Pancreas (tissue), 10 donors: ENCODE measurements around the gene ATP9A. TPM values are rescaled to one million over a fixed set of nuclear protein-coding genes. Genes with fewer than 3 reads are reported as not detected.
"Not testable (repeated sequence)": the region's sequence is repeated elsewhere in the genome, so short reads cannot be mapped to it uniquely, and the experiment has no call there.

Experiments used
- ATAC-seq, 4 donors: fragments of 200-7000 bp; cut with Tn5 transposase; one replicate each; pipeline versions ENCODE4 v1.8.0 to v1.9.1; 2020; ENCODE audit warnings: mild to moderate bottlenecking in 4 of 4, moderate library complexity in 4 of 4
- DNase-seq, 6 donors: peaks; one replicate each; pipeline ENCODE4 v3.0.0-alpha.2; 2020
- FAIRE-seq: peaks from 2 replicates; lab custom pipeline; 2012; peaks lifted over from hg19 to GRCh38; lab: Jason Lieb, UNC
- H3K27ac ChIP-seq, 4 donors: fragments of 200-600 bp; sonication (generic); 1 replicate in 3 of 4; 2 replicates in 1 of 4; pipeline versions ENCODE4 v1.5.0 to v1.8.0; 2020
- H3K27me3 ChIP-seq, 4 donors: fragments of 200-600 bp; one replicate each; pipeline ENCODE4 v1.8.0; 2021
- H3K36me3 ChIP-seq, 3 donors: fragments of 200-600 bp; sonication (generic) in 1 of 3; one replicate each; pipeline versions ENCODE4 v1.5.0 to v1.8.0; 2020 to 2021
- H3K4me1 ChIP-seq, 3 donors: fragments of 200-600 bp; one replicate each; pipeline ENCODE4 v1.8.0; 2021
- H3K4me3 ChIP-seq, 4 donors: fragments of 200-600 bp; sonication (generic) in 2 of 4; one replicate each; pipeline versions ENCODE4 v1.5.0 to v1.8.0; 2020 to 2021
- H3K9me3 ChIP-seq, 4 donors: fragments of 200-600 bp; one replicate each; pipeline ENCODE4 v1.8.0; 2021
- whole genome bisulfite sequencing, 2 donors: extraction: QIAGEN DNeasy Blood & Tissue Kit; methylation state at CpG; one replicate each; pipeline ENCODE4 v1.1.7; 2013; 5-methylcytosine and 5-hydroxymethylcytosine counted together
- intact Hi-C, 3 donors: fragments of 100-400 bp; cut with DNase I; formaldehyde crosslinking; loops; one replicate each; pipeline versions ENCODE4 v1.11.1 to v1.14.2; 2022
- polyA plus RNA-seq, 2 donors: library from polyadenylated mRNA; stranded (reverse); fragments of 200-250 nt; gene quantifications; one replicate each; pipeline ENCODE4 v1.2.3, GENCODE V29; 2013
- total RNA-seq, 6 donors: library from RNA; stranded (reverse); fragmentation: NEBNext Ultra II Directional in 4 of 6; extraction: Animal tissue kit (Norgen Biotek cat#: 25700) in 4 of 6; gene quantifications; one replicate each; pipeline versions ENCODE4 v1.2.1 to v1.2.4, GENCODE V29; 2021 to 2023
- TF ChIP-seq, protein P1 (sequence below), 4 donors: fragments of 200-600 bp; sonication (generic) in 3 of 4; IDR thresholded peaks; one replicate each; pipeline versions ENCODE4 v1.5.0 to v1.8.0; 2021; ENCODE audit warnings: antibody characterized with exemption in 4 of 4
- donor health status: healthy with polysubstance abuse.
- donor health status: DM: no; HTN: no; CAD: no; lungs with moderate emphysema.
- donor health status: DM: no; HTN: no; CAD: no.
- donor health status: control.
- donor health status: control.
- donor health status: Bipolar disorder and iron deficiency.
- donor health status: DM: yes; HTN: yes; CAD: no.
- donor health status: DM: no; HTN: no; CAD: no.
- donor health status: DM: no; HTN: no; CAD: no.
- donor health status: DM: yes; HTN: yes; CAD: no.

ATP9A gene
- total and polyA plus RNA-seq, 8 donors: 5.8 to 41.0 (median 20.0) TPM

GRCh38 chr20:51571460-51571794, 196.8 kb downstream of the ATP9A start:
- ATAC-seq (no peak), DNase-seq (no peak), FAIRE-seq (no peak)
- TF ChIP-seq, protein P1, sequence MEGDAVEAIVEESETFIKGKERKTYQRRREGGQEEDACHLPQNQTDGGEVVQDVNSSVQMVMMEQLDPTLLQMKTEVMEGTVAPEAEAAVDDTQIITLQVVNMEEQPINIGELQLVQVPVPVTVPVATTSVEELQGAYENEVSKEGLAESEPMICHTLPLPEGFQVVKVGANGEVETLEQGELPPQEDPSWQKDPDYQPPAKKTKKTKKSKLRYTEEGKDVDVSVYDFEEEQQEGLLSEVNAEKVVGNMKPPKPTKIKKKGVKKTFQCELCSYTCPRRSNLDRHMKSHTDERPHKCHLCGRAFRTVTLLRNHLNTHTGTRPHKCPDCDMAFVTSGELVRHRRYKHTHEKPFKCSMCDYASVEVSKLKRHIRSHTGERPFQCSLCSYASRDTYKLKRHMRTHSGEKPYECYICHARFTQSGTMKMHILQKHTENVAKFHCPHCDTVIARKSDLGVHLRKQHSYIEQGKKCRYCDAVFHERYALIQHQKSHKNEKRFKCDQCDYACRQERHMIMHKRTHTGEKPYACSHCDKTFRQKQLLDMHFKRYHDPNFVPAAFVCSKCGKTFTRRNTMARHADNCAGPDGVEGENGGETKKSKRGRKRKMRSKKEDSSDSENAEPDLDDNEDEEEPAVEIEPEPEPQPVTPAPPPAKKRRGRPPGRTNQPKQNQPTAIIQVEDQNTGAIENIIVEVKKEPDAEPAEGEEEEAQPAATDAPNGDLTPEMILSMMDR (IDR thresholded peaks at IDR 0.05): no peak
- Histone ChIP-seq H3K4me1 (no peaks in the 10 kb centered on the region), H3K36me3 (no peaks in the 10 kb centered on the region), H3K27me3 (peaks cover 0 to 6% (median 2%) of the 10 kb centered on the region in 4 donors), H3K4me3 (no peak overlapping the region), H3K27ac (no peak overlapping the region), H3K9me3 (no peaks in the 10 kb centered on the region)
- intact Hi-C loops: no loop called here
- WGBS, 2 donors: 84 to 91% methylated on average over 4 of the region's 4 CpGs

GRCh38 chr20:51570739-51571459, 197.3 kb downstream of the ATP9A start:
- intact Hi-C loops: no loop called here
- no peak for FAIRE-seq
- H3K36me3 ChIP-seq: no peaks in the 10 kb centered on the region
- no peaks in the 10 kb centered on the region for H3K9me3 ChIP-seq
- H3K4me3 ChIP-seq: no peak overlapping the region
- H3K27me3 ChIP-seq: peaks cover 0 to 6% (median 2%) of the 10 kb centered on the region in 4 donors
- H3K27ac ChIP-seq: no peak overlapping the region
- TF ChIP-seq, protein P1 (IDR thresholded peaks at IDR 0.05): no peak
- no peaks in the 10 kb centered on the region for H3K4me1 ChIP-seq
- no peak for ATAC-seq
- WGBS, 2 donors: 50 to 51% methylated on average over 16 of the region's 16 CpGs
- no peak for DNase-seq

GRCh38 chr20:51569815-51570738, 198.1 kb downstream of the ATP9A start:
- Histone ChIP-seq H3K27me3 (peaks cover 0 to 6% (median 2%) of the 10 kb centered on the region in 4 donors), H3K27ac (no peak overlapping the region), H3K9me3 (no peaks in the 10 kb centered on the region), H3K4me3 (no peak overlapping the region), H3K4me1 (no peaks in the 10 kb centered on the region), H3K36me3 (no peaks in the 10 kb centered on the region)
- no peak for DNase-seq
- TF ChIP-seq, protein P1 (IDR thresholded peaks at IDR 0.05): no peak
- WGBS, 2 donors: 68 to 75% methylated on average over 25 of the region's 25 CpGs
- FAIRE-seq: no peak
- intact Hi-C loops: no loop called here
- no peak for ATAC-seq

DNA sequence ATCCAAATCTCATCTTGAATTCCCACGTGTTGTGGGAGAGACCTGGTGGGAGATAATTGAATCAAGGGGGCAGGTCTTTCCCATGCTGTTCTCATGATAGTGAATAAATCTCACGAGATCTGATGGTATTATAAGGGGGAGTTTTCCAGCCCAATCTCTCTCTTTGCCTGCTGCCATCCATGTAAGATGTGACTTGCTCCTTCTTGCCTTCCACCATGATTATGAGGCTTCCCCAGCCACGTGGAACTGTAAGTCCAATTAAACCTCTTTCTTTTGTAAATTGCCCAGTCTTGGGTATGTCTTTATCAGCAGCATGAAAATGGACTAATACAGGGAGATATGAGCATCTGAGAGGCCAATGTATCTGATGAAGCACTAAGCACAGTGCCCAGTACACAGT, 199.7 kb downstream of the ATP9A start:
- not testable (repeated sequence) for H3K4me1 ChIP-seq

GRCh38 chr20:51567622-51568021, 200.6 kb downstream of the ATP9A start:
- Histone ChIP-seq H3K27ac (no peak overlapping the region), H3K4me3 (no peak overlapping the region), H3K27me3 (peaks cover 0 to 6% (median 2%) of the 10 kb centered on the region in 4 donors), H3K9me3 (no peaks in the 10 kb centered on the region), H3K4me1 (peaks cover 0 to 11% (median 9%) of the 10 kb centered on the region in 3 donors), H3K36me3 (no peaks in the 10 kb centered on the region)
- intact Hi-C loops: no loop called here
- no peak for FAIRE-seq
- WGBS, 2 donors: 75 to 81% methylated on average over 5 of the region's 5 CpGs
- TF ChIP-seq, protein P1 (IDR thresholded peaks at IDR 0.05): no peak
- no peak for DNase-seq
- no peak for ATAC-seq

More for the DNA sequence above, 199.7 kb downstream of the ATP9A start:
- WGBS, 2 donors: 63 to 67% methylated on average over 3 of the region's 3 CpGs
- ATAC-seq, H3K27me3 ChIP-seq, intact Hi-C loops, H3K27ac ChIP-seq, H3K9me3 ChIP-seq, FAIRE-seq, H3K4me3 ChIP-seq, H3K36me3 ChIP-seq, DNase-seq: not testable (repeated sequence)
